ENCODE data around the gene TRAF5. TPM values are rescaled to one million over a fixed set of nuclear protein-coding genes. Genes with fewer than 3 reads are reported as not detected.
A peak's percentile ranks its signal among the peaks of the same experiment; 100 is the strongest.
"Not testable (repeated sequence)": the region's sequence is repeated elsewhere in the genome, so short reads cannot be mapped to it uniquely, and the experiment has no call there.

Gene TRAF5
- polyA plus RNA-seq, 10 donors: 13.5 to 44.5 (median 20.6) TPM

DNA sequence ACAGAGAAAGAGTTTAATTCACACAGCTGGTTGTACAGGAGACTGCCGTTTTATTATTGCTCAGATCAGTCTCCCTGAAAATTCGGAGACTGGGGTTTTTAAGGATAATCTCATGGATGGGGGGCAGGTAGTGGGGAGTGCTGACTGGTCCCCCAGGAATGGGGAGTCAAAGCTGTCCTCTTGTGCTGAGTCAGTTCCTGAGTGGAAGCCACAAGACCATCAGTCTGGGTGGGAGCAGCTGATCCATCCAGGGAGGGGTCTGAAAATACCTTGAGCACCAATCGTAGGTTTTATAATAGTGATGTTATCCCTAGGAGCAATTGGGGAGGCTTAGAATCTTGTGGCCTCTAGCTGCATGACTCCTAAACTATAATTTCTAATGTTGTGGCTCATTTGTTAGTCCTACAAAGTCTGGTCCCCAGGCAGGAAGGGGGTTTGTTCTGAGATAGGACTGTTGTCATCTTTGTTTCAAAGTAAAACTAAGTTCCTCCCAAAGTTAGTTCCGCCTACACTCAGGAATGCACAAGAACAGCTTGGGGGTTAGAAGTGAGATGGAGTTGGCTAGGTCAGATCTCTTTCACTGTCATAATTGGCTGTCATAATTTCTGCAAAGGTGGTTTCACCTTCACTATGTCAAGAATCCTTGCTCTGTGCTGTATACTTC, 50.3 kb downstream of the TRAF5 start:
- peak in 1 of 3 donors; percentile 17 for DNase-seq

DNA sequence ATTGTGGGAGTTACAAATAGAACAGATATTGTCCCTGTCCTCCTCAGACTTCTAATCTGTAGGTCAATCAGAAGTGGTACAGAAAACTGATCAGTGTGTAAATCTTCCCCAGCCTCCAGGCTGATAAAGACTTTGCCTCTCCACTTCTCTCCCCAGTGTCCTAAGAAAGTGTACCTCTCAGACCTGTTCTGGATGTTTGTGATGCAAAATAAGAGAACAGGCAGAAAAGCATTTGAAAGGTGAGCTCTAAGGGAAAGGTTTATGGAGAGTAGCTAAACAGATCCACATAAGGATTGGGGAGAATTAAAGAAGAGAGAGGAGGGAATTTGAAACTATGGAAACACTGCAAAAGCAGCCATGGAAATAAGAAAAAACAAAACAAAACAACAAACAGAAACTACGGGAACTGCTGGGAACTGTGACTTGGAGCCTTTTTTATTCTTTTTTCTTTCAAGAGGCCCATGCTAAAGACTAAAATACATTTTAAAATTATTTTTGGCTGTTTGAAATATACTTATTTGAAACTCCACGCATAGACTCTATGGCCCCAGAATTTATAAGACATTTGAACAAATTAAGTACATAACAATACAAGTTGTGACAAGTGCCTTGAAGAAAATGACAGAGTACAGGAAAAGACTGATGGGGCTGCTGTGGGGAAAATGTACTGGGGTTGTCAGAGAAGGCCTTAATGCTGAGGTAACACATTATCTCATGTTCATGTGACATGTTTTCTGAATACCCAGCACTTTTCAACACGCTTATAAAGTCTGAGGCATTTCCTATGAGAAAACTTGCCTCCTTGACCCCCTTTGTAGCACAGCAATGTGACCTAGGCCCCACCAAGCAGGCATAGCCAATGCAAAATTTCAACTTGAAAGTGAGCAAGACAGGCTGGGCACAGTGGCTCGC, 51.2 kb downstream of the TRAF5 start:
- DNase-seq: peak; percentile 34 to 69 (median 52)

GRCh38 chr1:211378844-211379243, 52.2 kb downstream of the TRAF5 start:
- no peak for DNase-seq

- DNase-seq: no peak
These were observed 52.8 kb downstream of the TRAF5 start for GRCh38 chr1:211379446-211379845.

- DNase-seq: peak in 1 of 3 donors; percentile 22
These were observed 55.0 kb downstream of the TRAF5 start for GRCh38 chr1:211381481-211382181.

DNA sequence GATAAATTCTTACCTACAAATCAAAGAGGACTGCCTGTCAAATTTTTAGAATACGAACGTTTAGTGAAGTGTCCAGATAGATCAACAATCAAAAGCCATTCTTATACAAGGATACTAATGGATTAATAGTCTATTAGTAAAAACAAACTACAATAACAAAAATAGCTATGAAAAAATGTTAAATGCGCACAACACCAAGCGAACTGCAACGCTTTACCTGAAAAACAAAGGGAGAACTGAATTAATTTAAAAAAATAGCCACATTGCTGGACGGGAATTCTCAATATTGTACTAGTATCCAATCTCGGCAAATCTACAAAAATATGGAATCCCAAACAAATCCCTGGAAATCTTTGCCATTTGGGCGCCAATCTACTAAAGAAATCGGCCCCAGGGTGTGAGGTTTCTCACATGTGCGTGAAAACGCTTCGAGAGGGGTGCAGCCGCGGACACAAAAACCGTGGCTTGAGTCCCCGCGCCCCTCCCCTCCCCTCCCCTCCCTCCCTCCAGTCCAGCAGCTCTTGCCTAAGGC, 55.6 kb downstream of the TRAF5 start:
- no peak for DNase-seq

GRCh38 chr1:211382714-211383480, 56.3 kb downstream of the TRAF5 start:
- DNase-seq: peak; percentile 94 to 98 (median 98)

DNA sequence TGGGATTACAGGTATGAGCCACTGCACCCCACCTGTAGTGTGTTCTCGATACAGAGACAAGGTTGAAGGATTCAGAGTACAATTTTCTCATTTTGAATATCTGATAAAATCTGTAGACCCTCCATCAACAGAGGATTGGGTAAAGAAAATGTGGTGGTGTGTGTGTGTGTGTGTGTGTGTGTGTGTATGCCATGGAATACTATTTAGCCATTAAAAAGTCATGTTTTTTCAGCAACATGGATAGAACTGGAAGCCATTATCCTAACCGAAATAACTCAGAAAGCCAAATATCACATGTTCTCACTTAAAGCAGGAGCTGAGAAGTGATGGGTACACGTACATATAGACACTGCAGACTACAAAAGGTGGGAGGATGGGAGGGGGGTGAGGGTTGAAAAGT, 57.9 kb downstream of the TRAF5 start:
- no peak for DNase-seq

GRCh38 chr1:211386921-211387320, 60.3 kb downstream of the TRAF5 start:
- no peak for DNase-seq

DNA sequence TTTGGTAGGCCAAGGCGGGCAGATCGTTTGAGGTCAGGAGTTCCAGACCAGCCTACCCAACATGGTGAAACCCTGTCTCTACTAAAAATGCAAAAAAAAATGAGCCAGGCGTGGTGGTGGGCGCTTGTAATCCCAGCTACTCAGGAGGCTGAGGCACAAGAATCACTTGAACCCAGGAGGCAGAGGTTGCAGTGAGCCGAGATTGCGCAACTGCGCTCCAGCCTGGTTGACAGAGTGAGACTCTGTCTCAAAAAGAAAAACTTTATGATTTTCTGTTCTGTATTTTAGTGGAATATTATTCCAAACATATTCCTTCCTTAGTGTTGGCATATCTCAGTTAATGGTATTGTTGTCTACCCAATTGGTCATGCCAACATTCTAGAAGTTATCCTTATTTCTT, 64.2 kb downstream of the TRAF5 start:
- DNase-seq: not testable (repeated sequence)

DNA sequence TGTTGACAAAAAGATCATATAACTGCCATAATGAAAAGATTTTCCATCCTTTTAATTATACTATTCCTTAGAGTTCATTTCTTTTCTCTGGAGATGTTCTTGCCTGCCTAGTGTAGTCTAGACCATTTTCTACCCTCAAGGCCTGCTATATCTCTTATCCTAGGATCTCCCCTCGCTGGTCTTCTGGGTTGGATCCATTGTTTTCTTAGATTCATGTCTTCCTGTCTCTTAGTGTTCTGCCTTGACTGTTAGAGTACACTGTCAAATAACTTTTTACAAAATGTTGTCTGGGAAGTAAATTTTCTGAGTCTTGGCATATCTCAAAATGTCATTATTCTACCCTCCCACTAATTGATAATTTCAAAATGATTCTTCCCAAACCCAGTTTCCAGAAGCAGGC, 66.6 kb downstream of the TRAF5 start:
- DNase-seq: no peak

DNA sequence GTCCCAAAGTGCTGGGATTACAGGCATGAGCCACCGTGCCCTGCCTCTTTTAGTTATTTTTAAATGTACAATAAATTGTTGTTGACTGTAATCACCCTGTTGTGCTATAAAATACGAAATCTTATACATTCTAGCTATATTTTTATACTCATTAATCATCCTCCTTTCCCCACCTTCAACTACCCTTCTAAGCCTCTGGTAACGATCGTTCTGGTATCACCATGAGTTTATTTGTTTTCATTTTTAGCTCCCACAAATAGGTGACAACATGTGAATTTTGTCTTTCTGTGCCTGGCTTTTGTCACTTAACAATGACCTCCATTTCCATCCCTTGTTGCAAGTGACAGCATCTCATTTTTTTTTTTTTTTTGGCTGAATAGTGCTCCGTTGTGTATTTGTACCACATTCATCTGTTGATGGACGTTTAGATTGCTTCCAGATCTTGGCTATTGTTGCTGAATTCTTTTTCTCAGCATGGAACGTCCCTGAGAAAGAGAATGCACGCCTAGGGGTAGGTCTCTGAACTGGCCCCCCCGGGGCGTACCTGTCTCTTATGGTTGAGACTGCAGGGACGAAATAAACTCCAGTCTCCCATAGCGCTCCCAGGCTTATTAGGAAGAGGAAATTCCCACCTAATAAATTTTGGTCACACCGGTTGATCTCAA, 71.8 kb downstream of the TRAF5 start:
- not testable (repeated sequence) for DNase-seq

DNA sequence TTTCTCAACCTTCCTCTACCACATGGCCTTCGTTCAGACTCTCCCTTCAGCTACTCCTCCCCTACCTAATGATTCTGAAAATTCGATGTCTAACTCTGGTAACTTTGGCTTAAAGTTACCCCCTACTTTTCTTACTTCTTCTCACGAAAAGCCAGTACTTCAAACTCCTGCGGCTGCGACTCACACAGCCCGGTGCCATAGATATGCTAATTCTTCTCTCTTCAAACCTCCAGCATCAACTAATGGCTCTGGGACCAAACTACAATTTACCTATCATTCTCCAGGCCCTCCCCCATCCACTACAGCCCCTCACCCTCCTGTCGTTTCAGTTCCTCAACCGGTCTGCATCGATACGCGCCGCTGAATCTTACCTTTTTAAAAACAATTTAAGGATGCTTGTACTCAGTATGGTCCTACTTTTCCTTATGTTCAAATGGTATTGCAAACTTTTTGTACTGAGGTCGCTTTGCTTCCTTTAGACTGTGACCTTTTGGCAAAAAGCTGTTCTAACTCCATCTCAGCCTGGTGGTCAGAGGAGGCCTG, 73.3 kb downstream of the TRAF5 start:
- not testable (repeated sequence) for DNase-seq

DNA sequence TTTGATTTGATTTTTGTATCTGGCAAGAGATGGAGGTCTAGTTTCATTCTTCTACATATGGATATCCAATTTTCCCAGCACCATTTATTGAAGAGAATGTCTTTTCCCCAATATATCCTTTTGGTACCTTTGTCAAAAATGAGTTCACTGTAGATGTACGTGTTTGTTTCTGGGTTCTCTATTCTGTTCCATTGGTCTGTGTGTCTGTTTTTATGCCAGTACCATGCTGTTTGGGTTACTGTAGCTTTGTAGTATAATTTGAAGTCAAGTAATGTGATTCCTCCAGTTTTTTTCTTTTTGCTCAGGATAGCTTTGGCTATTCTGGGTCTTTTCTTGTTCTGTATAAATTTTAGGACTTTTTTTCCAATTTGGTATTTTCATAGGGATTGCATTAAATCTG, 75.1 kb downstream of the TRAF5 start:
- DNase-seq: not testable (repeated sequence)

- DNase-seq: not testable (repeated sequence)
These were observed 79.5 kb downstream of the TRAF5 start for GRCh38 chr1:211406086-211406485.

GRCh38 chr1:211407749-211408148, 81.1 kb downstream of the TRAF5 start:
- not testable (repeated sequence) for DNase-seq

DNA sequence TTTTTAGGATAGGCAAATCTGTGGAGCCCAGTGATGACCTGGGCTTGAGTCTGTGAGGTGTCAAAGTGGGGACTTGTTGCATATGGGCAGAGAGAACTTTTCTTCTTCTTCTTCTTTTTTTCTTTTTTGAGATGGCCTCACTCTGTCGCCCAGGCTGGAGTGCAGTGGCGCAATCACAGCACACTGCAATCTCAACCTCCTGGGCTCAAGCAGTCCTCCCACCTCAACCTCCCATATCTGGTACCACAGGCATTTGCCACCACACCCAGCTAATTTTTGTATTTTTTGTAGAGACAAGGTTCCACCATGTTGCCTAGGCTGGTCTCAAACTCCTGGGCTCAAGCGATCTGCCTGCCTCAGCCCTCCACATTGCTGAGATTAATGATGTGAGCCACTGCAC, 85.0 kb downstream of the TRAF5 start:
- no peak for DNase-seq

DNA sequence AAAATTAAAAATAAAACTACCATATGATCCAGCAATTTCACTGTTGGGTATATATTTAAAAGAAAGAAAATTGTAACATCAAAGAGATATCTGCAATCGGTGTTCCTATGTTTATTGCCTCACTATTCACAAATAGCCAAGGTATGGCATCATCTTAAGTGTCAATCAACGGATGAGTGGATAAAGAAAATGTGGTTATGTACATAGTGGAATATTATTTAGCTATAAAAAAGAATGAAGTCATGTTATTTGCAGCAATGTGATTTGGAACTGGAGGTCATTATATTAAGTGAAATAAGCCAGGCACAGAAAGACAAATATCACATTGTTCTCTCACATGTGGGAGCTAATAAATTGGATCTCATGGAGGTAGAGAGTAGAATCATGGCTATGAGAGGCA, 89.1 kb downstream of the TRAF5 start:
- DNase-seq: no peak

DNA sequence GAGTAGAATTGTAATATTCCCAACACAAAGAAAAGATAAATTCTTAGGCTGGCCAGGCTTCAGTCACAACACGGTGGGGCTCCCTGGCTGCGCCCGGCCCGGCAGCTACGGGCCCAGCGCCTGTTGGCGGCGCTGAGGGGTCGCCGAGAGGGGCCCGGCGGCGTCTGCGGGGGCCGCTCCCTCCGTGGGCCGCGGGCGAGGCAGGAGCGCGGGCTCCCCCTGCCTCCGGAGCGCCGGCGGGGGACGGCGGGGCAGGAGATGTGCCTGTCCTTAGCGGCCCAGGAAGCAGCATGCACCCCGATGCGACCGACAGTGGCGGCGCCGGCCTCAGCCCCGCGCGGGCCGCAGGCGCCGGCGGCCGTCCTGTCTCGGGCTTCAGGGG, 89.6 kb downstream of the TRAF5 start:
- peak; percentile 8 to 55 (median 22) for DNase-seq

DNA sequence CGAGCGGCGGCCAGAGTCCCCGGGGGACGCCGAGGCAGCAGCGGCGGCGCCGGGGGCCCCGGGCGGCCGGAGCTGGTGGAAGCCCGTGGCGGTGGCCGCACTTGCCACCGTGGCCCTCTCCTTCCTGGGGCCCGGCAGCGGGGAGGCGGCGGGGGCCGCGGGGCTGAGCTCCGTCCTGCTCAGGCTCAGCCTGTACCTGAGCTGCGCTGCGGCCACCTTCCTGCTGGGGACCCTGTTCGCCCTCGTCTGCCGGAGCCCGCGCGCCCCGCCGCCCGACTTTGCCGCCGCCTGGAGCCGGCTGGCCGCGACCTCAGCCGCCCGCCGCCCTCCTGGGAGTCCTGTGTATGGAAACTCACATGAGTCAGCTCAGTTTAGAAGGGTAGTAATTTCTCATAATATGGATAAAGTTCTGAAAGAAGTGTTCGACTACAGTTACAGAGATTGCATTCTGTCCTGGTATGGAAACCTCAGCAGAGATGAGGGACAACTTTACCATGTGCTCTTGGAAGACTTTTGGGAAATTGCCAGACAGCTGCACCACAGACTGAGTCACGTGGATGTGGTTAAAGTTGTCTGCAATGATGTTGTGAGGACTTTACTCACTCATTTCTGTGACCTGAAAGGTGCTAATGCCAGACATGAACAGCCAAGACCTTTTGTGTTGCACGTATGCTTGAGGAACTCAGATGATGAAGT, 90.1 kb downstream of the TRAF5 start:
- DNase-seq: peak; percentile 12 to 69 (median 49)
